Kidney epithelial cell (primary cell): ENCODE results near the gene CHST9. TPM values are rescaled to one million over a fixed set of nuclear protein-coding genes. Genes with fewer than 3 reads are reported as not detected.

Source experiments
- DNase-seq: peaks from one replicate; pipeline ENCODE4 v3.0.0-alpha.2; 2010; ENCODE audit warnings: low read depth
- H3K27me3 ChIP-seq: 2 replicates; pipeline ENCODE4 v1.6.0; 2011; ENCODE audit warnings: low read length; ENCODE audit not compliant: control insufficient read depth, insufficient read depth
- H3K36me3 ChIP-seq: 2 replicates; pipeline ENCODE4 v1.5.1; 2011; ENCODE audit warnings: low read length; ENCODE audit not compliant: control insufficient read depth, insufficient read depth
- H3K4me3 ChIP-seq: 2 replicates; pipeline ENCODE4 v1.5.1; 2011; ENCODE audit warnings: low read depth, mild to moderate bottlenecking, control low read depth, low read length
- total RNA-seq: library from RNA; depleted of rRNA; stranded (reverse); fragments of >200 nt; gene quantifications from 2 replicates; pipeline ENCODE4 v1.2.3, GENCODE V29; 2015
- TF ChIP-seq, protein P1 (sequence below): IDR thresholded peaks from 2 replicates; pipeline ENCODE4 v1.5.1; 2011; ENCODE audit warnings: mild to moderate bottlenecking, moderate library complexity, low read length, control low read depth, inconsistent platforms; ENCODE audit not compliant: insufficient read depth, poor library complexity, severe bottlenecking

Gene CHST9
- total RNA-seq, 1 donor from 2014 or later = 0.08 TPM

DNA sequence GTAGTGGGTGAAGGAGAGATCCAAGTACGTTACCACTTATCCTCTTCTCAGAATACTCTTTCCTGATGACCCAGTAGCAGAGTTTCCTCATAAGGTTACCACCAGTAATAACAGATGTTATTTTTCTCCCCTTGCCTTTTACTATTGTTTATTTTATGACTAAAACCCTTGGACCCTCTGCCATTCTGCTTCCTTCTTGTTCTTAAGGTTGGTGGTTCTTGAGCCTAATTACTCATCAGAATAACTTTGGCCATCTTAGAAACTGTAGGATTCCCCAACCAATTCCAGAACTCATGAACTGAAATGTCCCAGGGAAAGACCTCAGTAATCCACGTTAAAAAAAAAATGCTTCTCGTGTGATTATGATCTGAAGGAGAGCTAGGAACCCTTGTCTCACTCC is 64.9 kb downstream of the CHST9 start:
- TF ChIP-seq, protein P1, sequence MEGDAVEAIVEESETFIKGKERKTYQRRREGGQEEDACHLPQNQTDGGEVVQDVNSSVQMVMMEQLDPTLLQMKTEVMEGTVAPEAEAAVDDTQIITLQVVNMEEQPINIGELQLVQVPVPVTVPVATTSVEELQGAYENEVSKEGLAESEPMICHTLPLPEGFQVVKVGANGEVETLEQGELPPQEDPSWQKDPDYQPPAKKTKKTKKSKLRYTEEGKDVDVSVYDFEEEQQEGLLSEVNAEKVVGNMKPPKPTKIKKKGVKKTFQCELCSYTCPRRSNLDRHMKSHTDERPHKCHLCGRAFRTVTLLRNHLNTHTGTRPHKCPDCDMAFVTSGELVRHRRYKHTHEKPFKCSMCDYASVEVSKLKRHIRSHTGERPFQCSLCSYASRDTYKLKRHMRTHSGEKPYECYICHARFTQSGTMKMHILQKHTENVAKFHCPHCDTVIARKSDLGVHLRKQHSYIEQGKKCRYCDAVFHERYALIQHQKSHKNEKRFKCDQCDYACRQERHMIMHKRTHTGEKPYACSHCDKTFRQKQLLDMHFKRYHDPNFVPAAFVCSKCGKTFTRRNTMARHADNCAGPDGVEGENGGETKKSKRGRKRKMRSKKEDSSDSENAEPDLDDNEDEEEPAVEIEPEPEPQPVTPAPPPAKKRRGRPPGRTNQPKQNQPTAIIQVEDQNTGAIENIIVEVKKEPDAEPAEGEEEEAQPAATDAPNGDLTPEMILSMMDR = no peak
- no peaks in the 10 kb centered on the region for H3K36me3 ChIP-seq
- no peak overlapping the region for H3K4me3 ChIP-seq
- peak; percentile 39 for DNase-seq
- no peaks in the 10 kb centered on the region for H3K27me3 ChIP-seq

DNA sequence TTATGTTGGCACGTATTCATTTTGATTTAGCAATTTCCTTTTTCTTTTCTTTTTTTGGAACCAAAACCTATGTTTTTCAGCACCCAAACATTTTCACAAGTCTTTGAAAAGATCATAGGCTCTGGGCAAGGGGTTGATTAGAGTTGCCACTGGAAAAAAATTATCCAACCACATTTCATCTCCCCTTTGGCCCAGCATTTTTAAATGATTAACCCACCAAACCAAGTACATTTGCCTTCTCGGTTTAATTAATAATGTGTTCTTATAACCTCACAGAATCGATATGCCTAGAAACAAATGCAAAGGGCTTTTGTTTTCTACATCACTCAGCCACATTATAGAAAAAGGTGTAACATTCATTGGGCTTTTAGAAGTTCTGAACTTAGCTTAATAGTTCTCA is 66.1 kb downstream of the CHST9 start:
- Histone ChIP-seq H3K36me3 (no peaks in the 10 kb centered on the region), H3K4me3 (no peak overlapping the region), H3K27me3 (no peaks in the 10 kb centered on the region)
- DNase-seq = no peak
- TF ChIP-seq, protein P1 = no peak

DNA sequence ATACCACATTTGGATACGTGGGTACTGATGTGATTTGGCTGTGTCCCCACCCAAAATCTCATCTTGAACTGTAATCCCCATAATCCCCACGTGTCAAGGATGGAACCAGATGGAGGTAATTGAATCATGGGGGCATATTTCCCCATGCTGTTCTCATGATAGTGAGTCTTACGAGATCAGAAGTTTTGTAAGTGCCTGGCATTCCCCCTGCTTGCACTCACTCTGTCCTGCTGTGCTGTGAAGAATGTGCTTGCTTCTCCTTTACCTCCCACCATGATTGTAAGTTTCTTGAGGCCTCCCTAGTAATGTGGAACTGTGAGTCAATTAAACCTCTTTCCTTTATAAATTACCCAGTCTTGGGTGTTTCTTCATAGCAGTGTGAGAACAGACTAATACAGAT is 70.3 kb downstream of the CHST9 start:
- H3K36me3 ChIP-seq = no peaks in the 10 kb centered on the region
- H3K27me3 ChIP-seq = no peaks in the 10 kb centered on the region
- TF ChIP-seq, protein P1 = no peak
- DNase-seq = no peak
- no peak overlapping the region for H3K4me3 ChIP-seq

- no peak overlapping the region for H3K4me3 ChIP-seq
- no peaks in the 10 kb centered on the region for H3K36me3 ChIP-seq
- no peaks in the 10 kb centered on the region for H3K27me3 ChIP-seq
- TF ChIP-seq, protein P1 = no peak
- no peak for DNase-seq
Observed at GRCh38 chr18:27113358-27113757, 71.8 kb downstream of the CHST9 start.

DNA sequence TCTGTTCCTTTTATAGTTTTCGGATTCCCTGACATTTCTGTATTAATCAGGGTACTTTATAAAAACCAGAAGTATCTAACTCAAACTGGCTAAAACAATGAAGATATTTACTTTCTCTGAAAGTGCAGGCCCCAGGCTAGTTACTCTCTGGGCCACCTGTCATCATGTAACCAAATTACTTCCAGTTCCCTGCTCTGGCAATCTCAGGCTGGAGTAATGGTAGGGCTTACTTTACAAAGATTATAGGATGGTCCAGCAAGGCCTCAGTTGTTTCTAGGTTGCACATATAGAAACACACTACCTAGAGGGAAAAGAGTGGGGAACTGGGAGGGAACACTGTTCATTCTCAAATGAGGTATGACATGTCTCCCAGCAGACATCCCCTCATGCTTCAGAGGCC is 74.8 kb downstream of the CHST9 start:
- H3K36me3 ChIP-seq = no peaks in the 10 kb centered on the region
- DNase-seq = no peak
- no peaks in the 10 kb centered on the region for H3K27me3 ChIP-seq
- TF ChIP-seq, protein P1 = no peak
- no peak overlapping the region for H3K4me3 ChIP-seq

- H3K27me3 ChIP-seq = no peaks in the 10 kb centered on the region
Observed at GRCh38 chr18:27109451-27109850, 75.7 kb downstream of the CHST9 start.

More at GRCh38 chr18:27109451-27109850, 75.7 kb downstream of the CHST9 start:
- Histone ChIP-seq H3K4me3 (no peak overlapping the region), H3K36me3 (no peaks in the 10 kb centered on the region)
- no peak for DNase-seq
- TF ChIP-seq, protein P1 = no peak
